Measurements from ENCODE around the gene FEN1.

Gene FEN1

DNA sequence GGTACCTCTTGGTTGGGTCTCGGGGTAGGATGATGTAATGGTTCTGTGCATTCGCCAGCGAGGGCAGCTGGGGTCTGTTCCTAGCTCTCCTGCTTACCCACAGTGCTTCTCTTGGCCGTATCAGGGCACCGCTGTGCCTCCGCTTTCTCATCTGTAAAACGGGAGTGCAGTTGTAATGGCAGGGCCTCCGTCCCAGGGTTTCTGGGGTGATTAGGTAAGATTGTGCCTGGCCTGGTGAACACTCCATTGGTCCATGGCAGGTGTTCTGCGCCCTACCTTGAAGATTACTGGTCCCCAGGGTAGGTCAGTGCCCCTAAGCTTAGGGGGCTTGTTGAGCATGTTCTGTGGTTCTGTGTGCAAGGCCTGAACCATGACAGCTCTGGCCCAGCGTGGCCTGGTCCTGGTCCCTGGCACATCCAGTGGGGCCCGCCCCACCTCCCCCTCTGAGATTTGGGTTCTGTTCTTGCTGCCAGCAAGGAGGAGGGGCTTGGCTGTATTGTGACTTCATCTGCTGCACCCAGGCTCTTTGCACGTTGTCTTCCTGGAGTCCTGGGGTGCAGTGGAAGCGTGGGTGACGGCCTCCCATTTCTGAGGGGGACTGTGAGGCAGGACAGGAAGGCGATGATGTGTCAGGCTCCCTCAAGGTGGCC, 35.4 kb upstream of the FEN1 start:
- no peak for DNase-seq (ENCODE audit: low spot score)

GRCh38 chr11:61760946-61761345, 31.8 kb upstream of the FEN1 start:
- DNase-seq (ENCODE audit: low spot score): no peak

- no peak for DNase-seq (ENCODE audit: low spot score)
Observed at GRCh38 chr11:61761440-61762222, 31.1 kb upstream of the FEN1 start.

- DNase-seq (ENCODE audit: low spot score): no peak
Observed at GRCh38 chr11:61762223-61762615, 30.5 kb upstream of the FEN1 start.

GRCh38 chr11:61762798-61763197, 29.9 kb upstream of the FEN1 start:
- no peak for DNase-seq (ENCODE audit: low spot score)

- DNase-seq (ENCODE audit: low spot score): no peak
Observed at GRCh38 chr11:61763930-61764605, 28.6 kb upstream of the FEN1 start.

GRCh38 chr11:61764606-61765260, 28.0 kb upstream of the FEN1 start:
- no peak for DNase-seq (ENCODE audit: low spot score)

DNA sequence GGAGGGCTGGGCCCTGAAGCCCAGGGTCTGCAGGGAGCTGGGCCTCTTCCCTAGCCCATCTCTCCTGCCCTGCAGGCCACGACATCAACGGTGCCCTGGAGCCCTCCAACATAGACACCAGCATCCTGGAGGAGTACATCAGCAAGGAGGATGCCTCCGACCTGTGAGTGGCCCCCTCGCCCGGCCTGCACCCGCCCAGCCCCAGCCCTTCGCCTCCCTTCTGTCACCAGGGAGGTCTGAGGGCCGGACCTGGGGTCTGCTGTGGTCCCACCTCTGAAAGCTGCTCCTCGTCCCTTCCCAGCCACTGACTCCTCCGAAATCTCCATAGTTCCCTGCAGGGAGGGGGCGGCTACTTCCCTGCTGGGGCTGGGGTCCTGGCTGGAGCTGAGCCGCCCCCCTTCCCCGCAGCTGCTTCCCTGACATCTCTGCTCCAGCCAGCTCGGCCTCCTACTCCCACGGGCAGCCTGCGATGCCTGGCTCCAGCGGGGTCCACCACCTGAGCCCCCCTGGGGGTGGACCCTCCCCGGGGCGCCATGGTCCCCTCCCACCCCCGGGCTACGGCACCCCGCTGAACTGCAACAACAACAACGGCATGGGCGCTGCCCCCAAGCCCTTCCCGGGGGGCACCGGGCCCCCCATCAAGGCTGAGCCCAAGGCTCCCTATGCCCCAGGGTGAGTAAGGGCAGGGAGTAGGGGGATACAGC, 27.0 kb upstream of the FEN1 start:
- no peak for DNase-seq (ENCODE audit: low spot score)

DNA sequence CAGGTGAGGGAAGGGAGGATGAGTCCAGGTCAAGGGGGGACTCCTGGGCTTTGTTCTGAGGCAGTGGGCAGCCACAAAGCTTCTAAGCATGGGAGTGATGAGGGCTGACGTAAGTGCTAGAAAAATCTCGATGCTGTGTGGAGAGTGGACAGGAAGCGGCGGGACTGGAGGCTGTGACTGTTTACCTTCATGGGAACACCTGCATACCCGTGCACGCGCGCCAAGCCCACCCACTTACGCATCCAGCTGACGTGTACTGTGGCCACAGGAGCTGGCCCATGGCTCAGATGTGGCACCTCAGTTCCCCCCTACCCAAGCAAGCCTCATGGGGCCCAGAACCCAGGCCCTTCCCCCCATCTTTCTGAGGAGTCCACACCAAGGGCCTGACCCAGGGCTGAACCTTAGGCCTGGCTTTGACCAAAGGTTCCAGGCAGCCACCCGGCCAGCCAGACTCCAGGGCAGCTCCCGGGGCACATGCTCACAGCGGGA, 26.3 kb upstream of the FEN1 start:
- DNase-seq (ENCODE audit: low spot score): no peak

DNA sequence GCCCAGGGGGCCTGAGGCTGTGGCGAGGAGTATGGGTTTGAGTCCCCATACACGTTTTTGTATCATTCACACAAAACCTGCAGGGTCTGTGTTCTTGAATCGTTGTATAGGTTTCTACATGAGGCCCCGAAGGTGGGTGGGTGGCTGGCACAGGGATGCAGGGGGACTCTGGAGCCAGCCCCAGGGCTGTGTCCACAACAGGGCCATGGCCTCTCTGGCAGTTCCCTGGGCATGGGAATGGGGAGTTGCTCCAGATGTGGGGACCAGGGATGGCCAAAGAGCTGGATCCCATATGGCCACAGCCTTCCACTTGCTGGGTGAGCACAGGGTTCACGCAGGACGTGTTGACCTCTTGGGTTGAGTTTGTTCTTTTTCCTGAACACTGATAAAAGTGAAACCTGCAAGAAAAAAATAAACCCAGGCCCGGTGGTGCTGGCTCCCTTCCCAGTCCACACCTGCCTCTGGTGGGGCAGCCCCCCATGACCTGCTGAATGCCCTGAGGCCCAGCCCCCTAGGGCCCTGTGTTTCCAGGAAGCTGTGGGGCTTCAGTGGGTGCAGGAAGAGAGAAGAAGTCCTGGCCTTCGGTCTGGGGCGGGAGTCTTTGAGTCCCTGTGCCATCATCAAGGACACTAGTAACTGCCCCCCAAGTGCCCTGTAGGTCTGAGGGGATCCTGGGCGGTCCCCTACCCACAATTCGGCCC, 24.2 kb upstream of the FEN1 start:
- DNase-seq (ENCODE audit: low spot score): no peak

GRCh38 chr11:61769169-61769920, 23.4 kb upstream of the FEN1 start:
- no peak for DNase-seq (ENCODE audit: low spot score)

GRCh38 chr11:61769946-61770683, 22.6 kb upstream of the FEN1 start:
- DNase-seq (ENCODE audit: low spot score): no peak

GRCh38 chr11:61771195-61771894, 21.4 kb upstream of the FEN1 start:
- DNase-seq (ENCODE audit: low spot score): no peak

DNA sequence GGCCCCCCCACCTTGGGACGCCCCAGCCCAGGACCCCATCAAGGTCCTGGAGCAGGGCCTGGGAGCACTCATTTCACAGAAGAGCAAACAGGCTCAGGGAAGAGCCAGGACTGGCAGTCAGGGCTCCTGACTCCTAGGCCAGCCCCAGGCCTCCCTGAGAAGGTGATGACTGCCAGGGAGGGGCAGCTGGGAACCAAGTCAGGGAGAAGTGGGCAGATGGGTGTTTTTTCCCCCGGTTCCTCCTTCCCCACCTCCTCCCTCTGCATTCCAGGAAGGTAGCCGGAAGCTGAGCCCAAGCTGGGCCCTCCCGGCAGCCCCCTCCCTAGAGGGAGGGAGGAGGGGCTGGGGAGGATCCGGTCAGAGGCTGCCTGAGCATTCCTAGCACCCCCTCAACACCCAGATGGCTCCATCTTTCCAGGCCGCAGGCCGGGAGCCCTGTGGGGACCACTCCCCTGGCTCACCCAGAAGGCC, 20.7 kb upstream of the FEN1 start:
- no peak for DNase-seq (ENCODE audit: low spot score)

DNA sequence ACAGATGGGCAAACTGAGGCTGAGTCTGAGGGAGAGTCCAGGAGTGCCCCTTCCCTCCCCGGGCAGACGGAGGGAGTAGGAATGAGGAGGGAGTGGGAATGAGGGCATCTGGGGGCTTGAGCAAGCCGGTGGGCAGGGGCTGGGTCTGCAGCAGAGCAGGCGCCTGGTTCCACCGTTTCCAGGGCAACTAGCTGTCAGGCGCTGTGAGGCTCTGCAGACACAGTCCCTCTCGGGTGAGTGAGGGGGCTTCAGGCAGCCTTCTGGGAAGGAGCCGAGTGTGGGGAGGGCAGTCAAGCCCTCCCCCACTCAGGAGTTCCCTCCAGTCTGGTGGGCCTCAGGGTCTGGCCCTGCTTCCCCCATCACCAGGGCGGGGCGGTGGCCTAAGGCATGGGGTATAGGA, 19.4 kb upstream of the FEN1 start:
- no peak for DNase-seq (ENCODE audit: low spot score)

DNA sequence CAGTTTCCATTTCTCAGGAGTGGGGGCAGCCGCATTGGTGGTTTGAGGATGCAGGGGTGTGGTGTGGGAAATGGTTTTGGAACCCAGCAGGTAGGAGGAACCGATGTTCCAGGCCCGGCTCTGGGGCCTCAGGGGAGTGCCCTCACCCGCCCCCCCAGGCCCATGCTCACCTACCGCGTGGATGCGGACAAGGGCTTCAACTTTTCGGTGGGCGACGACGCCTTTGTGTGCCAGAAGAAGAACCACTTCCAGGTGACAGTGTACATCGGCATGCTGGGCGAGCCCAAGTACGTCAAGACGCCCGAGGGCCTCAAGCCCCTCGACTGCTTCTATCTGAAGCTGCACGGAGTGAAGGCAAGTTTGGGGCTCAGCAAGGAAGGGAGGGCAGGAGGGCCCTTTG, 18.9 kb upstream of the FEN1 start:
- no peak for DNase-seq (ENCODE audit: low spot score)

- DNase-seq (ENCODE audit: low spot score): no peak
Observed at GRCh38 chr11:61774411-61774810, 18.3 kb upstream of the FEN1 start.

DNA sequence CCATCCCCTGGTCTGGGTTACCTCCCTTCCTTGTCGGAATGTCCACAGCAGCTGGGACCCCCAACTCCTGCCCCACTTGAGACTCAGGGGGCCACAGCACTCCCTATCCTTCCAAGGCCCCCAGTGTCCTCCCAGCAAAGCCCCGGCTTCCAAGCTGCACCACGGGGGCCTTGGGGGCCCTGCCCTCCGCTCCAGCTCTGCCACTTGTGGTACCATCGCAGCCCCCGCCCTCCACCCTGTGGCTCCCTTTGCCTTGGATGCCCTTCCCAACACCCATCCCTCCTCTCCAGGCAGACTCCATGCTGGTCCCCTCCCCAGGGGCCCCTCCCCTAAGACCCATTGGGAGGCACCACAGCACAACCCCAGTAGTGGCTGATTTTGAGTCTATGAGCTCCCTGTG, 17.6 kb upstream of the FEN1 start:
- DNase-seq (ENCODE audit: low spot score): no peak

Data from activated CD4-positive, alpha-beta T cell treated with anti-CD3 and anti-CD28 coated beads, Interleukin-2, Interleukin-4, amounts not matched to agents 100 ng/mL and 50 ng/mL, durations not matched to agents 16 hours and 8 hours (primary cell).